Mucosa of stomach (tissue), 1 donor: ENCODE data around the gene WWC2.

Experiments used
- H3K27me3 ChIP-seq: one replicate; pipeline ENCODE4 v1.7.0; 2013; ENCODE audit warnings: mild to moderate bottlenecking, low read length; ENCODE audit not compliant: control insufficient read depth, insufficient read depth
- H3K36me3 ChIP-seq: one replicate; pipeline ENCODE4 v1.7.0; 2013; ENCODE audit warnings: low read length; ENCODE audit not compliant: control insufficient read depth, insufficient read depth
- H3K4me1 ChIP-seq: one replicate; pipeline ENCODE4 v1.7.0; 2013; ENCODE audit warnings: mild to moderate bottlenecking, low read length; ENCODE audit not compliant: control insufficient read depth, insufficient read depth
- H3K4me3 ChIP-seq: one replicate; pipeline ENCODE4 v1.7.0; 2013; ENCODE audit warnings: low read length
- H3K9ac ChIP-seq: one replicate; pipeline ENCODE4 v1.7.0; 2013; ENCODE audit warnings: mild to moderate bottlenecking, low read length, moderate library complexity
- H3K9me3 ChIP-seq: one replicate; pipeline ENCODE4 v1.7.0; 2013; ENCODE audit warnings: mild to moderate bottlenecking, low read length, moderate library complexity; ENCODE audit not compliant: control insufficient read depth
- donor health status: Pancreatic carcinoma.

Gene WWC2

GRCh38 chr4:183362916-183363542 is 264.0 kb downstream of the WWC2 start:
- H3K9me3 ChIP-seq, result no peaks in the 10 kb centered on the region
- H3K36me3 ChIP-seq, result no peaks in the 10 kb centered on the region
- no peak overlapping the region for H3K4me3 ChIP-seq
- H3K9ac ChIP-seq, result no peak overlapping the region
- H3K4me1 ChIP-seq, result no peaks in the 10 kb centered on the region
- H3K27me3 ChIP-seq, result no peaks in the 10 kb centered on the region

GRCh38 chr4:183364025-183364424 is 265.0 kb downstream of the WWC2 start:
- H3K36me3 ChIP-seq, result no peaks in the 10 kb centered on the region
- no peaks in the 10 kb centered on the region for H3K9me3 ChIP-seq
- no peaks in the 10 kb centered on the region for H3K27me3 ChIP-seq
- H3K4me3 ChIP-seq, result no peak overlapping the region
- no peak overlapping the region for H3K9ac ChIP-seq
- no peaks in the 10 kb centered on the region for H3K4me1 ChIP-seq

- H3K4me1 ChIP-seq, result no peaks in the 10 kb centered on the region
- no peaks in the 10 kb centered on the region for H3K9me3 ChIP-seq
- H3K9ac ChIP-seq, result no peak overlapping the region
- H3K27me3 ChIP-seq, result no peaks in the 10 kb centered on the region
- no peak overlapping the region for H3K4me3 ChIP-seq
- H3K36me3 ChIP-seq, result no peaks in the 10 kb centered on the region
These were observed 267.3 kb downstream of the WWC2 start for GRCh38 chr4:183366206-183366835.

GRCh38 chr4:183369073-183369472 is 270.0 kb downstream of the WWC2 start:
- no peak overlapping the region for H3K9ac ChIP-seq
- no peaks in the 10 kb centered on the region for H3K36me3 ChIP-seq
- no peaks in the 10 kb centered on the region for H3K4me1 ChIP-seq
- no peak overlapping the region for H3K4me3 ChIP-seq
- H3K9me3 ChIP-seq, result no peaks in the 10 kb centered on the region
- no peaks in the 10 kb centered on the region for H3K27me3 ChIP-seq
